Activated naive CD4-positive, alpha-beta T cell treated with anti-CD3 and anti-CD28 coated beads for 36 hours (primary cell): ENCODE measurements around the gene SFXN5. TPM values are rescaled to one million over a fixed set of nuclear protein-coding genes. Genes with fewer than 3 reads are reported as not detected.
"Not testable (repeated sequence)": the region's sequence is repeated elsewhere in the genome, so short reads cannot be mapped to it uniquely, and the experiment has no call there.

Source experiments
- CTCF ChIA-PET: fragments of 350-600 bp; sonication (Branson Sonifier 250); formaldehyde crosslinking; loops from one replicate; lab custom pipeline; 2021; ENCODE audit warnings: antibody characterized with exemption; lab: Charles Lee
- DNase-seq: peaks from one replicate; pipeline ENCODE4 v3.0.0-alpha.2; 2020
- H3K27ac Mint-ChIP-seq: one replicate; pipeline ENCODE4 v1.8.0; 2021; ENCODE audit warnings: mild to moderate bottlenecking, mixed read lengths
- H3K27me3 Mint-ChIP-seq: one replicate; pipeline ENCODE4 v1.8.0; 2021; ENCODE audit warnings: low read depth, mixed read lengths
- H3K36me3 Mint-ChIP-seq: one replicate; pipeline ENCODE4 v1.8.0; 2021; ENCODE audit warnings: low read depth, mixed read lengths
- H3K4me1 Mint-ChIP-seq: one replicate; pipeline ENCODE4 v1.8.0; 2021; ENCODE audit warnings: low read depth, mixed read lengths
- H3K4me3 Mint-ChIP-seq: one replicate; pipeline ENCODE4 v1.8.0; 2021; ENCODE audit warnings: mild to moderate bottlenecking, moderate library complexity, mixed read lengths
- H3K9me3 Mint-ChIP-seq: one replicate; pipeline ENCODE4 v1.8.0; 2021; ENCODE audit warnings: mixed read lengths
- intact Hi-C: fragments of 100-400 bp; cut with micrococcal nuclease; formaldehyde crosslinking; loops from one replicate; pipeline ENCODE4 v1.15.1; 2023
- total RNA-seq, 2 experiments: library from RNA; stranded (reverse); gene quantifications; one replicate each; pipeline ENCODE4 v1.2.3, GENCODE V29; 2021

SFXN5 gene
- total RNA-seq, 2 experiments from 2014 or later, result 5.3 to 6.8 TPM

DNA sequence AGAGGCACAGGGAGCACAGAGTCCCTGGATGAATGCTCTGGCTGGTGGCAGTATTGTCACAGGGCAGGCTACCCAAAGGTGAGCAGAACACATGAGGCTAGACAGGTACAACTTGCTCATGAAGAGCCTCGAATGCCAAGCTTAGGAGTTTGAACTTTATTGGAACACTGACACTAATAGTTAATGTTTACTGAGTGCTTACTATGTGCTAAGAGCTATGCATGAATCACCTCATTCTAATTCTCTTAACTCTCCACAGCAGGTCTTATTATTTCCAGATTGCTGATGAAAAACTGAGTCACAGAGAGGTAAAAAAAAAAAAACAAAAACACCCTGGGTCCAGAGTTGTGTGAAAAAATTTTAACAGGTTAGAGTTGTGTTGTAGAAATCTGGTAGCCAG is 160.3 kb downstream of the SFXN5 start:
- Mint-ChIP-seq H3K4me3 (no peak overlapping the region), H3K4me1 (peaks cover 10% of the 10 kb centered on the region), H3K27ac (no peak overlapping the region), H3K27me3 (peaks cover 58% of the 10 kb centered on the region), H3K36me3 (no peaks in the 10 kb centered on the region), H3K9me3 (no peaks in the 10 kb centered on the region)
- CTCF ChIA-PET, result interaction anchor here (0.6 to 1.6 kb wide), 2 partner anchors 18 to 95 kb away, joined by 3 to 6 read pairs; no protein-coding TSS in a partner anchor
- intact Hi-C loops, result no loop called here
- no peak for DNase-seq

DNA sequence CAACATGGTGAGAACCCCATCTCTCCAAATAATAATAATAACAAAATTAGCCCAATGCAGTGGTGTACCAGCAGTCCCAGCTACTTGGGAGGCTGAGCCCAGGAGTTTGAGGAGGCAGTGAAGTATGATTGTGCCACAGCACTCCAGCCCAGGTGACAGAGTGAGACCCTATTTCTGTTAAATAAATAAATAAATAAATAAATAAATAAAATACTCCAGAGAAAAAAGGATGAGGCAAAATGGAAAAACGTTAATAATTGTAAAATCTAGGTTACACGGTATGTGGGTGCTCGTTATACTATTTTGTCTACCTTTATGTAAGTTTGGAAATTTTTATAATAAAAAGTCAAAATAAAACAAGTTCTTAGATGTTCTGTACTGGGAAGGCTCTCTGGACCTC is 162.8 kb downstream of the SFXN5 start:
- H3K4me3 Mint-ChIP-seq, result no peak overlapping the region
- no peak overlapping the region for H3K27ac Mint-ChIP-seq
- H3K27me3 Mint-ChIP-seq, result peaks cover 44% of the 10 kb centered on the region
- no peak for DNase-seq
- H3K9me3 Mint-ChIP-seq, result no peaks in the 10 kb centered on the region
- intact Hi-C loops, result no loop called here
- H3K4me1 Mint-ChIP-seq, result no peaks in the 10 kb centered on the region
- no peaks in the 10 kb centered on the region for H3K36me3 Mint-ChIP-seq
- CTCF ChIA-PET, result no interaction called here

DNA sequence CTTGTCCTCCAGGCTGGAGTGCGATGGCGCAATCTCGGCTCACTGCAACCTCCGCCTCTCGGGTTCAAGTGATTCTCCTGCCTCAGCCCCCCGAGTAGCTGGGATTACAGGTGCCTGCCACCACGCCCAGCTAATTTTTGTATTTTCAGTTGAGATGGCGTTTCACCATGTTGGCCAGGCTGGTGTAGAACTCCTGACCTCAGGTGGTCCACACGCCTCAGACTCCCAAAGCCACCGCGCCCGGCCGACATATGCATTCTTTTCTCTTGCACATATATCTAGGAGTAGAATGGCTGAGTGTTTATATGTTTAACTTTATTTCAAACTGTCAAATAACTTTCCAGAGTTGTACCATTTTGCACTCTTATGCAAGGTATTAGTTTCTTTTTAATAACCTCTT is 164.1 kb downstream of the SFXN5 start:
- H3K9me3 Mint-ChIP-seq, DNase-seq, H3K36me3 Mint-ChIP-seq, H3K4me3 Mint-ChIP-seq, H3K4me1 Mint-ChIP-seq, intact Hi-C loops, H3K27ac Mint-ChIP-seq: not testable (repeated sequence)
- H3K27me3 Mint-ChIP-seq, result peaks cover 41% of the 10 kb centered on the region
- CTCF ChIA-PET, result interaction anchor here (0.7 to 1.5 kb wide), 2 partner anchors 15 to 317 kb away, joined by 3 to 4 read pairs; no protein-coding TSS in a partner anchor

DNA sequence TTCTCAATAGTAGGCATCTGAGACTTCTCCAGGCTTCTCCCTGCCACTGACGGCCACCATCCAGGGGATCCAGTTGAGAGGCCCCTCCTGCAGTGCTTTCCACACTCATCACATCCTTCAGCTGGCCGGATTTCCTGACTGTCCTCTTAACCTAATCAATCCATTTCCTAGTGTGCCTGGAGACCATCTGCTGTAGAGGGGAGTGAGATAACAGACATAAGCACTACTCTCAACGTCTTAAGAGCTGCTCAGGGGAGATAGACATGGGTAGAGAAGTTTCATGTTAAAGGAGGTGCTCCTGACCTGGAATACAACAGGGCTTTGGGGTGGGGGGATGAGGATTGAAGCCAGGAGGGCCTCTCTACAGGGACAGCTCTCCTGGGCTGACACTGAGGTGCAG is 170.1 kb downstream of the SFXN5 start:
- Mint-ChIP-seq H3K4me3 (no peak overlapping the region), H3K4me1 (no peaks in the 10 kb centered on the region), H3K36me3 (no peaks in the 10 kb centered on the region), H3K27me3 (peaks cover 28% of the 10 kb centered on the region), H3K27ac (no peak overlapping the region), H3K9me3 (no peaks in the 10 kb centered on the region)
- CTCF ChIA-PET, result interaction anchor here (0.5 to 1.5 kb wide), 2 partner anchors 14 to 1368 kb away, joined by 3 to 5 read pairs; partner anchors contain the start of gene SPR
- intact Hi-C loops, result no loop called here
- DNase-seq, result no peak

DNA sequence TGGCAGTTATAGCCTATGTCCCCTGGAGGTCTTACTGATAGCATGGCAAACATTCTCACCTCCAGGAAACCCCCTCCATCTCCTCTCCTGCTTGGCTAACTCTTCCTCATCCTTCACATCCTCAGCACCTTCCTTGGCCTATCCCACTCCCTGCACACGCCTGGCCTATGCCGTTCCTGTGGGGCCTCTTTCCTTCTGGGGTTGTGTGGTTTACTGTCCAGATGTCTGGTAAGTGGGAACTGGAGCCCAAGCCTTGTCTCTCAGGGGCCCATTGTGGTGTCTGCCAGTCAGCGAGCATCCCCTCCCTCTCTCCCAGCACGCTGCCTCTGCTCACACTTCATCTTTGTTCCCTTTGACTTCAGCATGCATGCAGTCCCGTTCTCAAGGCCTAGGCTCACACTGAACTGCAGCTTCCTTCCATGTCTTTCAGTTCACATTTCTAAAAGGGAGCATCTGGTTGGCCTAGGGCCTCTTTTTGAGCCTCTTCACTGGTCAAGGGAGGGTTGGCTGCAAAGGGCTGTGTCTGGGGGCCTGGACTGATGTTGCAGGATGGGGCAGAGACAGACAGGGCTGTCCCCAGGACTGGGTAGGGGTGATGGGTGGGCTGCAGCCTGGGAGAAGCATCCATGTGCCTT is 171.2 kb downstream of the SFXN5 start:
- H3K4me3 Mint-ChIP-seq, result no peak overlapping the region
- H3K27me3 Mint-ChIP-seq, result peaks cover 26% of the 10 kb centered on the region
- intact Hi-C loops, result no loop called here
- no peaks in the 10 kb centered on the region for H3K36me3 Mint-ChIP-seq
- DNase-seq, result no peak
- peaks cover 2% of the 10 kb centered on the region for H3K4me1 Mint-ChIP-seq
- CTCF ChIA-PET, result interaction anchor here (1.5 kb wide), 1 partner anchor 13 kb away, joined by 5 read pairs; the partner anchor contains the start of gene SPR
- H3K27ac Mint-ChIP-seq, result no peak overlapping the region
- H3K9me3 Mint-ChIP-seq, result no peaks in the 10 kb centered on the region

DNA sequence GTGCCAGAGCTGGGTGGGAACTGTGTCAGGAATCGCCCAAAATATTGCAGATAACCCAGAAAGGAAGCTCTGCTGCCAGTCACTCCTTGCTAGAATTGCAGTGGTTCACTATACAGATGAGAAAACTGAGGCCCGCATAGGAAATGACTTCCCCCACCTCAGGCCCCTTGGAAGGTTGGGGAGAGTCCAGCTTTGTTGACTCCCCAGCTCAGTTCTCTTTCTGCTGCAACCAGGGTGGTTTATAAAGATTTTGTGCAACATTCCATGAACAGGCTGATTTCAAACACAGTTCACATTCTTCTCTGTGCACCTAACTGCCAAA is 173.0 kb downstream of the SFXN5 start:
- Mint-ChIP-seq H3K27ac (no peak overlapping the region), H3K4me3 (no peak overlapping the region), H3K36me3 (no peaks in the 10 kb centered on the region), H3K27me3 (peaks cover 34% of the 10 kb centered on the region), H3K9me3 (no peaks in the 10 kb centered on the region), H3K4me1 (peaks cover 2% of the 10 kb centered on the region)
- CTCF ChIA-PET, result interaction anchor here (0.8 to 1.8 kb wide), 2 partner anchors 76 to 230 kb away, joined by 3 to 5 read pairs; no protein-coding TSS in a partner anchor
- DNase-seq, result no peak
- intact Hi-C loops, result no loop called here

DNA sequence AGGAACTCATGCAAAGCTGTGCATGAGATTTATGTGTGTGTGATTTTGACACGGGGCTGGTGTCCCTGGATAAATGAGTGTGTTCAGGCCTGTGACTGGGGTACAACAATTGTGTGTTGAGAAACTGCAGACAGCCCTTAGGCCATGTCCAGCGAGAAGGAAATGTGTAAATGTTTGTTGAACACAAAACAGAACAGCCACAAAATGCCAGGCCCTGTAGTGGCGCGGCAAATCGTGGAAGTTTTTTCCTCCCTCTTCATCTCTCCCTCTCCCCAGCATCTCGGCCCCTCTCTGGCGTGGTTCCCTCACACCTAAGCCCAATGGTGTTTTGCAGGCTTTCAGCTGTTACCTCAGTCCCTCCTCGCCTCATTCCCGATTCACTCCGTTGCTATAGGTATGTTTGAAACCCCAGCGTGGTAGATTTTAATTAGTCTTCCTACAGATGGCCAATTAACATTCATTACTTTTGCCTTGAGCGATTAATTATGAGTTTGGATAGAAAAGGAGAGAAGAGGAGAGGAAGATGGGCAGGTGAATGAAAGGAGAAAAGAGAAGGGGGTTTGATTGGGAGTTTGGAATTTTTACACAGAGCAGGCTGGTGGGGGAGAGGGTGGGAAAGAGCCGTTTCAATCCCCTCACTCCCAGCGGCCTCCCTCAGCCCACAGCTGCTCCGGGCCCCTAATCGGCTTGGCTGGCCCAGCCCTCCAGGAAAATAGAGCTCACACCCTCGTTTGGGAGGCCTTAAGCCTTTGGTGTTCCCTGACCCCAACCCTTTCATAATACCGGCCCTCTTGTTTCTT is 173.5 kb downstream of the SFXN5 start:
- peaks cover 32% of the 10 kb centered on the region for H3K27me3 Mint-ChIP-seq
- no peak overlapping the region for H3K27ac Mint-ChIP-seq
- no peak for DNase-seq
- H3K4me3 Mint-ChIP-seq, result no peak overlapping the region
- intact Hi-C loops, result no loop called here
- no peaks in the 10 kb centered on the region for H3K9me3 Mint-ChIP-seq
- CTCF ChIA-PET, result interaction anchor here (0.6 to 1.8 kb wide), 3 partner anchors 72 to 231 kb away, joined by 3 to 5 read pairs (median 4); no protein-coding TSS in a partner anchor
- H3K4me1 Mint-ChIP-seq, result peaks cover 2% of the 10 kb centered on the region
- no peaks in the 10 kb centered on the region for H3K36me3 Mint-ChIP-seq

DNA sequence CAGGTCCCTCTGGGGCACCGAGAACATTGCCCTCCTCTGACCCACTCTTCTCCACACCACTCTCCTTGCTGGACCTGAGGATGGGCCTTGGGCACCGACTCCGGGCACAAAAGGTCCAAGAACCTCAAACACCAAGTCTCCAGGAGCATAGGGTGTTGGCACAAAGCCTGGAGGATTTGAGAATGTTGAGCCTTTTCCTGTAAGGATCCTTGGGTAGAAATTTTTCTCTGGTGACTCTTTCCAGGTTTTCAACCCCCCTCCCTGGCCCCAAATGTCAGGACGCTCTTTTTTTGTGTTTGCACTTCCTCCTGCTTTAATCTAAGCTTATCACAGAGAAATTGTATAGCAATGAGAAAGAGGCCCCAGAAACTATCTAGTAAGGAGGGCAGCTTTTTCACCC is 175.1 kb downstream of the SFXN5 start:
- Mint-ChIP-seq H3K36me3 (peaks cover 3% of the 10 kb centered on the region), H3K27me3 (peaks cover 34% of the 10 kb centered on the region), H3K27ac (no peak overlapping the region), H3K9me3 (no peaks in the 10 kb centered on the region), H3K4me3 (no peak overlapping the region), H3K4me1 (peaks cover 2% of the 10 kb centered on the region)
- CTCF ChIA-PET, result interaction anchor here (1.0 to 2.5 kb wide), 5 partner anchors 9 to 281 kb away, joined by 3 to 10 read pairs (median 4); partner anchors contain the start of genes EMX1 and SPR
- DNase-seq, result no peak
- intact Hi-C loops, result no loop called here

DNA sequence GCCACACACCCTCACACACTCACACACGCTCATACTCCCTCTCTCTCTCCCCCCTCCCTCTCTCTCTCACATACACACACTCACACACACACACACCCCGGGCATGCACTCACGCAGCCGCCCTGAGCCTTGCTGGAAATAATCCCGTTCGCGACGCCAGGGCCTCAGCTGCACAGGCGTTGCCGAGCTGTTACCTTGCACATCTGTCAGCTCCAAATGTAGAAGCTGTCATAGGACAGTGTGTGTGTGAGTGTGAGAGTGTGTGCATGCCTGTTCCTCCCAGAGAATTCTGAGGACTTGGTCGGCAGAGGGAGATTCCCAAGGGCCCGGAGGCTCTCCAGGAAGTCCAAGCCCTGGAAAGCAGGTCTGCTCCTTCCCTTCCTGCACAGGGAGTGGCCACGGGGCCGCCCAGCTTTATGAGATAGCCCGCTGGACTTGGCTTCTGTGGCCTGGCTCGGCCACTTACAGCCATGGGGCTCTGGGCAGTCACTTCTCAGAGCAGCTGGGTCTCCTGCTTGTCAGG is 175.7 kb downstream of the SFXN5 start:
- peaks cover 34% of the 10 kb centered on the region for H3K27me3 Mint-ChIP-seq
- peaks cover 4% of the 10 kb centered on the region for H3K36me3 Mint-ChIP-seq
- no peak for DNase-seq
- no peak overlapping the region for H3K27ac Mint-ChIP-seq
- H3K4me3 Mint-ChIP-seq, result no peak overlapping the region
- CTCF ChIA-PET, result interaction anchor here (1.0 to 4.9 kb wide), 8 partner anchors 9 to 282 kb away, joined by 3 to 72 read pairs (median 5); partner anchors contain the start of genes EMX1 and SPR
- no peaks in the 10 kb centered on the region for H3K9me3 Mint-ChIP-seq
- intact Hi-C loops, result no loop called here
- H3K4me1 Mint-ChIP-seq, result peaks cover 2% of the 10 kb centered on the region

DNA sequence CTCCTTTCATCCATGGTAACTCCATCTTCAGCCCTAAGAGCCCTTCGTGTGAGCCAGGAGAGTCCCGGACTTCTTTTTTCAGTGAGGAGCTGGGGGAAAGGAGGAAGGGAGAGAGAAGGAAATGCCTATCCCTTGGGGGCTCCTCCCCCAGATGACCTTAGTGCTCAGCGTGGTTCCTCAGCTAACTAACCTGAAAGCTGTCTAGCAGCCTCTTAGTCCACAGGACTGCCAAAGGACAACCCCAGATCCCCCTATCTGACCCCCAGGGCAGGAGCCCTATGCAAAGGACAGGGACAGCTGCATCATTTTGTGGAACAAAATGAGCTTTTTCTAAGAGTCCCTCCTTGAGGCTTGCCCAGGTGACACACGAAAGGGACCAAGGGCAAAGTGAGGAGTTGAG is 176.4 kb downstream of the SFXN5 start:
- peaks cover 2% of the 10 kb centered on the region for H3K4me1 Mint-ChIP-seq
- H3K27me3 Mint-ChIP-seq, result peaks cover 35% of the 10 kb centered on the region
- H3K27ac Mint-ChIP-seq, result no peak overlapping the region

DNA sequence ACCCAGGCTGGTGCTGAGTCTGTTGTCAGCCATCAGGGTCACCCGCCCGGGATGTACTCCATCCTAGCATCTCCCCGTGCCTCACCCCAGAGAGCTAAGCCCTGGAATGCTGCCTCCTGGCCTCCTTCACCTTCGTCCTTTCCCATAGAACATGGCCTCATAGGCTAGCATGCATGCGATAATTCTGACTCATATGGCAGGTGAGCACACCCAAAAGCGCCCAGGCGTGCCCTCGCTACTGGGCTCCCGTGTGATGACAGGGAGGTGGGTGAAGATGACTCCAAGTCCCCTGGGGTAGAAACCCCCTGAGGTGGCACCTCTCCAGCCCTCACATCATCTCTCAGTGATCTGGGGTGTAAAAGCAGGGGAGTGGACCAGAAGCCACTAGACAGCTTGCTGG is 177.0 kb downstream of the SFXN5 start:
- DNase-seq, result no peak
- CTCF ChIA-PET, result interaction anchor here (0.9 to 4.9 kb wide), 12 partner anchors 7 to 301 kb away, joined by 3 to 72 read pairs (median 6); partner anchors contain the start of genes EMX1 and SPR
- Mint-ChIP-seq H3K4me1 (peaks cover 2% of the 10 kb centered on the region), H3K4me3 (no peak overlapping the region), H3K27ac (no peak overlapping the region), H3K9me3 (no peaks in the 10 kb centered on the region), H3K27me3 (peaks cover 41% of the 10 kb centered on the region), H3K36me3 (peaks cover 5% of the 10 kb centered on the region)
- intact Hi-C loops, result loop anchor here (1.0 kb wide), 1 partner anchor 266 kb away; no protein-coding TSS in a partner anchor

More for the DNA sequence above, 176.4 kb downstream of the SFXN5 start:
- CTCF ChIA-PET, result interaction anchor here (0.9 to 4.9 kb wide), 10 partner anchors 8 to 300 kb away, joined by 3 to 72 read pairs (median 4); partner anchors contain the start of genes EMX1 and SPR
- no peak for DNase-seq
- intact Hi-C loops, result no loop called here
- Mint-ChIP-seq H3K9me3 (no peaks in the 10 kb centered on the region), H3K36me3 (peaks cover 5% of the 10 kb centered on the region), H3K4me3 (no peak overlapping the region)
